Loucy (cell line): ENCODE measurements around the gene IRF3.

Experiments used
- H2AFZ ChIP-seq: fragments of 200-600 bp; sonication (generic); 2 replicates; pipeline ENCODE4 v1.6.0; 2016; ENCODE audit warnings: antibody characterized with exemption, mild to moderate bottlenecking, low read length, moderate library complexity
- H3F3A ChIP-seq: fragments of 200-600 bp; 2 replicates; pipeline ENCODE4 v1.6.0; 2016; ENCODE audit warnings: antibody characterized with exemption, low read depth, mild to moderate bottlenecking
- H3K27me3 ChIP-seq: fragments of 200-600 bp; sonication (generic); 2 replicates; pipeline ENCODE4 v1.6.1; 2014; ENCODE audit warnings: low read length, mild to moderate bottlenecking; ENCODE audit not compliant: insufficient read depth, poor library complexity, severe bottlenecking
- H3K36me3 ChIP-seq: fragments of 200-600 bp; sonication (generic); 2 replicates; pipeline ENCODE4 v1.6.1; 2016; ENCODE audit warnings: low read length; ENCODE audit not compliant: insufficient read depth
- H3K4me1 ChIP-seq: fragments of 200-600 bp; sonication (generic); 2 replicates; pipeline ENCODE4 v1.5.1; 2014; ENCODE audit warnings: low read length, mild to moderate bottlenecking; ENCODE audit not compliant: insufficient read depth, poor library complexity, severe bottlenecking
- H3K4me2 ChIP-seq: fragments of 200-600 bp; sonication (generic); 2 replicates; pipeline ENCODE4 v1.6.0; 2014; ENCODE audit warnings: antibody characterized with exemption, low read length, low read depth, mild to moderate bottlenecking; ENCODE audit not compliant: poor library complexity, severe bottlenecking
- H3K4me3 ChIP-seq: fragments of 200-600 bp; sonication (generic); 2 replicates; pipeline ENCODE4 v1.5.1; 2014; ENCODE audit warnings: low read length, mild to moderate bottlenecking, mixed read lengths; ENCODE audit not compliant: poor library complexity, severe bottlenecking
- H3K79me2 ChIP-seq: fragments of 200-600 bp; sonication (generic); 2 replicates; pipeline ENCODE4 v1.6.1; 2014; ENCODE audit warnings: low read length; ENCODE audit not compliant: insufficient read depth
- H3K9ac ChIP-seq: fragments of 200-600 bp; sonication (generic); 2 replicates; pipeline ENCODE4 v1.6.0; 2014; ENCODE audit warnings: mild to moderate bottlenecking, low read depth, low read length, moderate library complexity; ENCODE audit not compliant: poor library complexity, severe bottlenecking
- H3K9me2 ChIP-seq: fragments of 200-600 bp; sonication (generic); replicated peaks from 2 replicates; pipeline ENCODE4 v1.6.1; 2016; ENCODE audit warnings: low read depth, low read length, mixed read lengths
- H3K9me3 ChIP-seq: fragments of 200-600 bp; sonication (generic); 2 replicates; pipeline ENCODE4 v1.6.1; 2014; ENCODE audit warnings: mild to moderate bottlenecking, antibody characterized with exemption, low read length, low read depth; ENCODE audit not compliant: insufficient read depth
- H4K20me1 ChIP-seq: fragments of 200-600 bp; sonication (generic); 2 replicates; pipeline ENCODE4 v1.6.0; 2014; ENCODE audit warnings: antibody characterized with exemption, low read length, mild to moderate bottlenecking; ENCODE audit not compliant: insufficient read depth, poor library complexity, severe bottlenecking
- CTCF ChIP-seq: fragments of 200-600 bp; sonication (generic); conservative IDR thresholded peaks from 2 replicates; pipeline ENCODE4 v1.5.1; 2014; ENCODE audit warnings: mild to moderate bottlenecking, antibody characterized with exemption, low read length
- EZH2phosphoT487 ChIP-seq: fragments of 200-600 bp; IDR thresholded peaks from 2 replicates; pipeline ENCODE4 v1.6.1; 2018; ENCODE audit warnings: antibody characterized with exemption, mild to moderate bottlenecking, moderate library complexity, borderline replicate concordance

IRF3 gene

GRCh38 chr19:49672131-49672919 lies 6.7 kb upstream of the IRF3 start:
- Histone ChIP-seq H3K9me3 (no peaks in the 10 kb centered on the region), H3K4me3 (no peak overlapping the region), H3K27me3 (peaks cover 2% of the 10 kb centered on the region), H3K36me3 (no peaks in the 10 kb centered on the region; the same call in 1 of the 2 replicates), H3K4me2 (no peak overlapping the region), H3K4me1 (peaks cover 7% of the 10 kb centered on the region), H3K9me2 (no peaks in the 10 kb centered on the region), H3K79me2 (peaks cover 2% of the 10 kb centered on the region), H3K9ac (no peak overlapping the region), H3F3A (peaks cover 3% of the 10 kb centered on the region; the same call in 1 of the 2 replicates), H2AFZ (no peak overlapping the region), H4K20me1 (peaks cover 2% of the 10 kb centered on the region)
- TF ChIP-seq EZH2phosphoT487, result no peak
- peak; percentile 86 for TF ChIP-seq CTCF

DNA sequence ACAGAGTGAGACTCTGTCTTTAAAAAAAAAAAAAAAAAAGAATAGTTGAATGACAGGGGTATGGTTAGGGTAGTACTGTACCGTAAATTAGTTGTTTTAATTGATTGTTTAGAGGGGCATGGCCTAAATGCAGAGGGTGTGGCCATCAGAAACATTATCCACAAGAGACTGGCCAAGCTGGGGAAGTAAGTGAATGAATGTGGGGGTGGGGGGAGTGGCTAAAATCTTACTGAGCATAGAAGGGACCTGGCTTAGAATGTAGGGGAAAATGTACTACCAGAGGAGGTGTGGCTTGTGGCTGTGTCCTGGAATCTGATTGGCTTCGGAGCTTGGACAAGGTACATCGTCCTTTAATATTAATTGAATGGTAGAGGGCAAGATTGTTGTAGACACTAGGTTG lies 3.9 kb upstream of the IRF3 start:
- Histone ChIP-seq H3K27me3 (no peaks in the 10 kb centered on the region), H3K36me3 (no peaks in the 10 kb centered on the region; the same call in 1 of the 2 replicates), H3K9me3 (no peaks in the 10 kb centered on the region), H3K4me1 (peaks cover 16% of the 10 kb centered on the region), H3K9ac (no peak overlapping the region), H2AFZ (no peak overlapping the region), H3K4me2 (no peak overlapping the region), H3F3A (no peaks in the 10 kb centered on the region), H3K4me3 (no peak overlapping the region), H4K20me1 (peaks cover 6% of the 10 kb centered on the region), H3K79me2 (peaks cover 23% of the 10 kb centered on the region), H3K9me2 (no peaks in the 10 kb centered on the region)
- TF ChIP-seq EZH2phosphoT487 (no peak), CTCF (no peak)

DNA sequence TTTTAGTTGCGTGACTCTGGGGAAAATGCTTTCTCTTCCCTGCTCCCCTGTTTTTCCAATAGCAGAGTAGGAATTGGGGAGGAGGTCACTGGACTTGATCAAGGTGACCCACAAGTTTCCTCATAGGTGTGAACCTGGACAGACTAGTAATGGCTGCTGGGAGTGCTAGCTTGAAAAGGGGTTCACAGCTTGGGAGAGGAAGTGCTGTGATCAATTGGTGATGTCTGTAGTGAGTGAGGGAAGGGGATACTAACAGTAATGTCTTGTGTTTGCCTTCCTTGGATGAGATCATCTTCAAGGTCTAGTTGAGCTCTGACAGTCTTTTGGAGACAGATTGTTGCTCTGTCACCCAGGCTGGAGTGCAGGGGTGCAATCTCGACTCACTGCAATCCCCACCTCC lies 1.8 kb upstream of the IRF3 start:
- peak overlapping the region; percentile 97 for H3K4me3 ChIP-seq
- no peaks in the 10 kb centered on the region for H3F3A ChIP-seq
- H3K79me2 ChIP-seq, result peaks cover 42% of the 10 kb centered on the region
- H3K4me1 ChIP-seq, result peaks cover 21% of the 10 kb centered on the region
- no peaks in the 10 kb centered on the region for H3K9me3 ChIP-seq
- H4K20me1 ChIP-seq, result peaks cover 17% of the 10 kb centered on the region
- H3K9ac ChIP-seq, result peak overlapping the region; percentile 91
- TF ChIP-seq CTCF (no peak), EZH2phosphoT487 (no peak)
- H3K9me2 ChIP-seq, result no peaks in the 10 kb centered on the region
- peaks cover 5% of the 10 kb centered on the region; the same call in 1 of the 2 replicates for H3K36me3 ChIP-seq
- H3K27me3 ChIP-seq, result no peaks in the 10 kb centered on the region
- H3K4me2 ChIP-seq, result peak overlapping the region; percentile 93
- H2AFZ ChIP-seq, result no peak overlapping the region
